EL (cell line): Measurements from ENCODE around the gene VWA1.
A peak's percentile ranks its signal among the peaks of the same experiment; 100 is the strongest.
"Not testable (repeated sequence)": the region's sequence is repeated elsewhere in the genome, so short reads cannot be mapped to it uniquely, and the experiment has no call there.

Experiments used
- DNase-seq: peaks from one replicate; pipeline ENCODE4 v3.0.0-alpha.2; 2016

VWA1 gene, protein sequence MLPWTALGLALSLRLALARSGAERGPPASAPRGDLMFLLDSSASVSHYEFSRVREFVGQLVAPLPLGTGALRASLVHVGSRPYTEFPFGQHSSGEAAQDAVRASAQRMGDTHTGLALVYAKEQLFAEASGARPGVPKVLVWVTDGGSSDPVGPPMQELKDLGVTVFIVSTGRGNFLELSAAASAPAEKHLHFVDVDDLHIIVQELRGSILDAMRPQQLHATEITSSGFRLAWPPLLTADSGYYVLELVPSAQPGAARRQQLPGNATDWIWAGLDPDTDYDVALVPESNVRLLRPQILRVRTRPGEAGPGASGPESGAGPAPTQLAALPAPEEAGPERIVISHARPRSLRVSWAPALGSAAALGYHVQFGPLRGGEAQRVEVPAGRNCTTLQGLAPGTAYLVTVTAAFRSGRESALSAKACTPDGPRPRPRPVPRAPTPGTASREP

DNA sequence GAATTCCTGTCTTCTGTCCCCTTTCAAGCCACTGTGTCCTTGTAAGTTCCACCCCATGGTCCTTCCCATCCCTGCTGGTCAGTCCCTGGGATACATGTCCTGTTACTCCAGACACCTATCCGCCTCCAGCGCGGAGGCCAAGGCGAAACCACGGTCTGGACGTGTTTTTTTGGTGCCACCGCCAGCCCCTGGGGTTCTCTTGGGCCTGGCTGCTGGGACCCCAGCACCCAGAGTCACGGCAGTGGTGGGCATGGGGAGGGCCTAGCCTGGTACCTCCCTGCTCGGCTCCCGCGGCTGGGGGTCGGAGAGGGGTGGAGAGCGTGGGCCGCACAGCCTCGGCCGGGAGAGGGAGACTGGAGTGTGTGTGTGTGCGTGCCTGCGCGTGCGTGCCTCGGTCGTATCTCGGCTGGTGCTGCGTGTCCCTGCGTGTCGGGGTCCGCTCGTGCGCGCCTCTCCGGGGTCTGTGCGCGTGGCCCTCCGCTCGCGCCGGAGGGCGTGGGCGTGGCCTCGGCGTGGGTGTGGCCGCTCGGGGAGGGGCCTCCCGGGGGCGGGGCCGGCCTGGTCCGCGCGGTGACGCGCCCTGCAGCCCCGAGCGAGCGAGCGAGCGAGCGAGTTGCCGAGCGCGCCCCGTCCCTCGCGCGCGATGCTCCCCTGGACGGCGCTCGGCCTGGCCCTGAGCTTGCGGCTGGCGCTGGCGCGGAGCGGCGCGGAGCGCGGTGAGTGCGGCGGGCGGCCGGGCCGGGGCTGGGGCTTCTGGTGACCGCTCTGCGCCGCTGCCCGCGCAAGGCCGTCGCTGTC lies at the start of gene VWA1:
VWA1 (plus strand) TSS at position 585 of the 798 bp plus-strand sequence; CDS start at position 644, 59 bp downstream.
- DNase-seq = peak; percentile 62

DNA sequence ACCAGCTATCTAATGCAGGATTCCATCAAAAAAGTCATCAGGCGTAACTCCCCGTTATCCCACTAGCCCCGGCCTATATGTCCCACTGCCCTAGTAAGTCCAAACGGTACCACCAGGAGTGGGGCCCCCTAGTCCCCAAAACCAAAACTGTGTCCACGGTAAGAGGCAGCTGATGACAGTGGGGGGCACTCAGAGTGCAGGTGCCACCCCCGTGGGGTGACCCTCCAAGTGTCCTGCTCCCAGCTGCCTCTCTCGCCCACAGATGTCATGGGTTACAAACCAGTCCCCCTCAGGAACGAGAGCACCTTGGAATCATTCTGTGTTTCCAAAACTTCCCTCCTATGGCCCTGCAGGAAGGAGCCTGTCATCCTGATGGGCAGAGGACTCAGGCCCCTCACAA lies 49.6 kb upstream of the VWA1 start:
- DNase-seq = no peak

DNA sequence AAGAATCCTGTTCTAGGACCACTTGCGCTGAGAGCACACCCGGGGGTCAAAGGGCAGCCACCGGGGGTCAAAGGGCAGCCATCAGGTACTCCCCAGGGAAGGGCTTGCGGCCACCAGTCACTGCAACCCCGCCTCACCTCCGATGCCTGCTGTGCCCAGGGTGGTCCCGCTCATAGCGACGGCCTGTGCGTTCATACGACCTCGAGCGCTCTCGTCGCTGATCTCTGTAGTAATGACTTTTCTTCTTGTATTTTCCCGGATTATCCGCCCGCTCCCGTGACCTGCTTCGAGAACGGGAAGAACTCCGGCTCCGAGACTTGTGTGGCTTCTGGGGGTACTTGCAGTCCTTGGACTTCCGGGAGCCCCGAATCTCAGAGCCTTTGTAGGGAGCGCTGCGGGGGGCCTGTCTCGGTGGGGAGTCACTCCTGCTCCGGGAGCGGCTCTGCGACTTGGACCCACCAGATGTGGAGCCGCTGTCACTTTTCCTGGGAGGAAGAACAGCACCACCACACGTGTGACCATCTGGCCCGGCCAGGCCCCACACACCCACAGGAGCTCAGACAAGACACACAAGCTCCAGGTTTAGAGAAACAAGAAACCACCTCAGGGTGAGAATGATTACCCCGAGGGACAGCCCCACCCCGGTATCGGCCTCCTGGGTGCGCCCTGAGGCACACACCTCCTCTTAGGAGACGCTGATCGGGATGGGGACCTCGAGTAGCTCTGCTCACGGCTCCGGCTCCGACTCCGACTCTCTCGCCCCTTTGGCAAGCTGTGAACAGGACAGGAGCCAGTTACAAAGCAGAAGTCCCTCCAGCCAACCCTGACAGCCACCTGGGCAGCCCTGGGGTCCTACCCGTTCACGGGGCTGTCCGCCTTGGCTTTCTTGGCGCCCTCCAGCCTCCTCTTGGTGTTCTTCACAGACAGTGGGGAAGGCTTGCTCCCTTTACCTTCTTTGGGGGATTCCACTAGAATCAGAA lies 48.1 kb upstream of the VWA1 start:
- DNase-seq = no peak

DNA sequence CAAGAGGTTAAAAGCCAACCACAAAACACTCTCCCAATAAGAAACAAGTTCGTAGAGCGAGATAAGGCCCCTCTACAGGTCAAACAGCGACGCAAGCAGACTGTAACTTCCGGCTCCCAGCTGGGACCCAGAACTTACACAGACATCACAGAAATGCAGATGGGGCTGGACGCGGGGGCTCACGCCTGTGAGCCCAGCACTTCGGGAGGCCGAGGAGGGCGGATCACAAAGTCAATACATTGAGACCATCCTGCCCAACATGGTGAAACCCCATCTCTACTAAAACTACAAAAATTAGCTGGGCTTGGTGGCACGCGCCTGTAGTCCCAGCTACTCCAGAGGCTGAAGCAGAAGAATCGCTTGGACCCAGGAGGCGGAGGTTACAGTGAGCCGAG lies 47.4 kb upstream of the VWA1 start:
- DNase-seq = no peak

DNA sequence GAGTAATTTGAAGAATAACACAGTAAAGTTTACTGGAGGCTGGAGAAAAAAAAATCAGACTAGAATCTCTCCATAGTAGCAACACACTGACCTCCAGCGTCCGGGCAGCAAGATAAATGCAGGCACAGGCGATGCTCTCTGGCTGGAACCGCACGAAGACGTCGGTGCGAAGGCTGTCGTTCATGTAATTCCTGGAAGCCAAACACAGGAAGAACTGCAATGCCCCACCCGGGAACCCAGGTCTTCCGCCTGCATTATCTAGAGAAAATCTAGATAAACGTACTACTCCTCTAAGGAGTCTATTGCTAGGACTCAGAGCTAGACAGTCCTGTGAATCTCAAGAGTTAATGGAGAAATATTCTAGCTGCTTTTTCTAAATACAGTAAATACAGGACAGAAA lies 44.8 kb upstream of the VWA1 start:
- no peak for DNase-seq

DNA sequence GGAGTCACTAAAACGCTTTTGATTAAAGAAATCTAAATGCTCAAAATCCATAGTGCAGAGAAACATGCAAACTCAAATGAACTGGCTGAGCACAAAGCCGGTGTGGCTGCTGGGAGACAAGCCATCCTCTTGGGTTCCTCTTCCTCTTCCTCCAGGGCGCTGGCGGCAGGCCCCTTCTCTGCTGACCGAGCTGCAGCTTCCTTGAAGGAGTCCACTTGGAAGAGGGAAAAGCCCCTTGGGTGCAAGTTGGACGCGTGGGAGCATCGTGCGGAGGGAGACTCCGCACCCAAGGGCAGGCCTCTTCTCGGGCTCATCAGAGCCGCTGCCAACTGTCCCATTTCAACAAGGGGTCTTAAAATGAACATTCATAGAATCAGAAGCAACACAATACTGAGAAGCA lies 44.3 kb upstream of the VWA1 start:
- no peak for DNase-seq

DNA sequence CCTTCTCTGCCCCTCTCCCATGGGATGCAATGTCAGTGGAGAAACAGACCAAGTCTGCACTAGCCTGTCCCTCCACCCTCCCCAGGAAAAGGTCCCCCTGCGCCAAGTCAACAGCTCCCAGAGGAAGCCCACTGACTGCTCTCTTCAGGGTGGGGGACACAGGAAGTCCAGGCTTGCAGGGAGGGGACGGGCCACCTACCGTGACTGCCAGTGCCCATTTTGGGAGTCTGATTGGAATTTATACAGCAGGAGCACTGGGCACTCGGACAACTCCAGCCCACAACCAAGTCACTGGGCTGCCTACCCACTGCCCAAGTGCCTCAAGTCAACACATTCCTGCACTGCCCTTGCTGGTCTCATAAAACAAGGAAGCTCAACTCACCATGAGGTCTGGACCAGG lies 42.5 kb upstream of the VWA1 start:
- DNase-seq = no peak

DNA sequence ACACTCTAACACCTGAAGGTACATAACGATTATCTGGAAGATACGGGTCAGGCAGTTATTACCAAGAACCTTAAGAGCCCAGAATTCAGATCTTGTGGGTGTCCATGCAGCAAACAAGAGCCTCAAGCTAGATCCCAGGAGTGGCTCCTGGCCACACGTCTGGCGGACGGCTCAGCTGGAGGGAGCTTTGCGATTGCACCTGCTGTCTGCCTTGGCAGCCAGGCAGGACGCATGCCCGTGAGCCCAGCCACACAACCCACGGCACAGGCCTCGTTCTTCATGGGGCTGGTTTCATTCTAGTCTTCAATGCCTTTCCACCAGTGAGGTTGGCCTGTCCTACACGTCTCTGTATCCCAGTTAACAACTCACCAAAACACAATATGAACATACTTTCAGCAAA lies 42.1 kb upstream of the VWA1 start:
- DNase-seq = no peak

DNA sequence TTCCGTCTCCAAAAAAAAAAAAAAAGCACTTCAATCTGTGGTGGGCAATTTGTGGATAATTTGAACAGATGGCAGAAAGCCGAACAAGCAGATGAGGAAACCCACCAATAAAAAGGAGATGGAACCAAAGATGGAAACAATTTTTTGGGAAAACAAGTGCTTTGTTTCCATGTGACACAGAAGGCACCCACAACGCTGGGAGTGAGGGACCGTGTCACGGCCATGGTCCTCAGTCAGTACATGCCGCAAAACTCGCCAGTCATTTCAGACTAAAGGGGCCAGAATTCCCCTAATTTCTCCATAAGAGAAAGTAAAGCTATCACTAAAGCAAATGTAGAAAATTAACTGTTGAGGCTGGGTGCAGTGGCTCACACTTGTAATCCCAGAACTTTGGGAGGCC lies 41.4 kb upstream of the VWA1 start:
- no peak for DNase-seq

DNA sequence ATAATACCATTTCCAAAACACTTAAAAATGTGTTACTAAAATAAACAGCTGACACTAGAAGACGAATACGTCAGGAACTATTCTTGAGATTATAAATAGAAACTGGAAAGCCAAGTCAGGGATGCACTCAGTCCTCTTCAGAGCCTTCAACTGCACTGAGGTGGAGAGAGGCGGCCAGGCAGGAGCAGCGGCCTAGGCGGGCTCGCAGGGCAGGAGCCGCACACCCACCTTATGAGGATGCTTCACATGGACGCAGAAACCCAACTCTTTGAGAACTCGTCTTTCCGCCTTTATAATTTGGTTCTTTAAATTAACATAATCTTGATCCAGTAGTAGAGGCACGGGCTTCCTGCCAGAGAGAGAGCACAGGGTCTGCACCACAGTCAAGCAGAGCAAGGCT lies 40.3 kb upstream of the VWA1 start:
- DNase-seq = no peak

DNA sequence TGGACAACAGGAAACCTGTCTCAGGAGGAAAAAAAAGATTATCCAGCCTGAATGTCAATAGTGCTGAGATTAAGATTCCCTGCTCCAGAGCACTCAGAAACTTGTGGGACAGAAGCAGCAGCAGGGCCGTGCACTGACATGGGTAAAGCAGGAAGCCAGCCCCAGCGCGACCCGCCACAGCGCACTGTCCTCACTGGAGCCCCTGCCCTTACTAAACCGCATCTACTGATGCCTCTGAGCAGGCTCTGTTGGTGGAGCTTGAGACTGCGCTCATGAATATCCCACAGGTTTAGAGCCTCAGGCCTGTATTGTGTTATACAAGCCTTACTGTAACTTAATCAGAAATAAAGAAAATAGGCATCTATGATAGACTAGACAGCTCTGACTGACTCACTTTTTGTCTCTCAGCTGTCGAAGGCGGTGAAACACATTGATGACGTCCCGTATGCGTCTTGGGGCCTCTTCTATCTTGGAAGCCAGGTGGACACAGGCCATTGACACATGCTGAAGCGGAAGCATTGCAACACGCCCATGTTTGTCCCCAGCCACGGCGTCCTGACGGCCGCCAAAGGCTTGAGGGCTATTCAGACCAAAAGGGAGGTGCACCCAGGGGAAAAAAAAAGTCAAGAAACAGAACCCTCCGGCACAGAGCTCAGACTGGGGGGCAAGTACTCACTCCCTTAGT lies 37.5 kb upstream of the VWA1 start:
- DNase-seq = no peak

DNA sequence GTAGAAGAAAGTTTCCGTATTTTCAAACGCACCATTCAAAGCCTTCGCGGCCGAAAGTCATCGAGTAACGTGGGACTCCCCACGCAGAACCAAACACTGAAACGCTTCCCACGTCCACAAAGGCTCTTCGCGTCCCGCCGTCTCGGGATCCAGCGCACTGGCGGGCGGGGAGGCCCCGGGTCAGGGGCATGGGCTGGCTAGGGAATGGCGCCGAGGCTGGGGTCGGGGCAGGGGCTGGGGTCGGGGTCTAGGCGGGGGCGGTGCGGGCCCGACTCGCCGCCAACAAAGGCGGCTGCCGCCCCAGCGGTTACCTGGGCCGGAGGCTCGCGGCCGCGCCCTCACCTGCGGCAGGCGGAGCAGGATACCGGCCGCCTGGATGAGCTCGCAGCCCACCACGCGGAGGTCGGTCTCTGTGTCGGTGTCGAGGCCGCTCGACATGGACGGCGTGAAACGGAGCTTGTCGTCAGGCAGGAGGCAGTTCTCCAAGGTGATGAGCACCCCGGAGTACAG lies 36.8 kb upstream of the VWA1 start:
- DNase-seq = no peak

DNA sequence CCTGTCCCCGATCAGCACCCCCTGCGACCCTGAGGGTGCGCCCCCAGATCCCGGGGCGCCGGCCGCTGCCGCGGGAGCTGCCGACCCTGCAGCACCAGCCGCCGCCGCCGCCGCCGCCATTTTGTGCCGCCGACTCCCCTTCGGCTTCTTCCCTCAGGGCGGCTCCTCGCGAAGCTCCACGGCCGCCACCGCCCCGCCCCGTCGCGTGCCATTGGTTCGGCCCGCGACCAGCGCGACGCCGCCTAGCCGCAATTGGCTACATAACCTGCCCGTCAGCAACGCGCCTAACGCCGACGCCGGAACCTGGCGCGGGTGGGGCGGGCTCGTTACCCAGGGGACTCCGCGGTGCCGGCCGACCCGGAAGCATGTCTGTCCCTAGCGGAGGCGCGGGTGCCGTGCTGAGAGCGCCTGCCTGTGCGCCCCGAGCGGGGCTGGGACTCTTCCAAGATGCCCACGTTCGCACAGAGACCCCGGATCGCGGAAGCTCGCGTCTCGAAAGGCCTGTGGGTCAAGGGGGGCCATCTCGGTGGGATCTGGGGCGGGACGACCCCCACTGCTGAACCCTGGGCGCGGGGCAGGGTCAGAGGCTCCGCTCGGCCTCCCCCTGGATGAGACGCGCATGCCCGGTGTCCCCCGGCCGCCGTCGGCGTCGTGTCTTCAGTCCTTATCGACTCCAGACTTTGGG lies 36.2 kb upstream of the VWA1 start, which contains the start of gene CCNL2:
CCNL2 (minus strand) TSS at position 149 of the 685 bp plus-strand sequence; CDS start at position 120, 29 bp downstream.
- DNase-seq = peak; percentile 98

DNA sequence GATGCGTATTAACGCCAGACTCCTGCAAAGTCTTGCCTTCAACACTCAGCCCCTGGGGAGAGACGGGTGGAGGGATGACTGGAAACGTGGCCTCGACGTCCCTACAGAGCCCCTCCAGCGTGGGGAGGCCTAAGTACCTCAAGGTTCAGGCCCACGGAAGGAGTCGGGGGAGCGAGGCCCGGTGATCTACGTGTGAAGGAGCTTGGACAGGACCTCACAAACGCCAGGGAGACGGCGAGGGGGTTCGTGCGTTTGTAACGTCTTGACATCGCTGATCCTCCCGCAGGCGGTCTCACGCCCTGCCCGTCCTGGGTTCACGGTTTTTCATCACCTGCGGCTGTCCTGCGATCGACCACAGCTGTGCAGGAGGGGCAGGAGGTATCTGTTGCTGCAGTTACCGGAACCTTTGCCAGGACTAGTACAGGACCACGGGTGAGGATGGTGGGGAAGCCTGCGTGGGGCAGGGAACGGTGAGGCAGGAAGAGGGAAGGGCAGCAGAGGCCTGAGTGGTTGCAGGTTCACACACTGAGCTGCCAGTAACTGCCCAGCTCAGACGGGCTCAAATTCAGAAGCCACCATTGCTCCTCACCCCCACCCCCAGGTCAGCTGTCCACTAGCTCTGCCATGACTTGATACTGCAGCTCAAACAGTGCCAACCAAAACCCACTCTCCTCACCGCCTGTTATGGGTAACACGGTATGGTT lies 35.5 kb upstream of the VWA1 start:
- DNase-seq = peak; percentile 35

DNA sequence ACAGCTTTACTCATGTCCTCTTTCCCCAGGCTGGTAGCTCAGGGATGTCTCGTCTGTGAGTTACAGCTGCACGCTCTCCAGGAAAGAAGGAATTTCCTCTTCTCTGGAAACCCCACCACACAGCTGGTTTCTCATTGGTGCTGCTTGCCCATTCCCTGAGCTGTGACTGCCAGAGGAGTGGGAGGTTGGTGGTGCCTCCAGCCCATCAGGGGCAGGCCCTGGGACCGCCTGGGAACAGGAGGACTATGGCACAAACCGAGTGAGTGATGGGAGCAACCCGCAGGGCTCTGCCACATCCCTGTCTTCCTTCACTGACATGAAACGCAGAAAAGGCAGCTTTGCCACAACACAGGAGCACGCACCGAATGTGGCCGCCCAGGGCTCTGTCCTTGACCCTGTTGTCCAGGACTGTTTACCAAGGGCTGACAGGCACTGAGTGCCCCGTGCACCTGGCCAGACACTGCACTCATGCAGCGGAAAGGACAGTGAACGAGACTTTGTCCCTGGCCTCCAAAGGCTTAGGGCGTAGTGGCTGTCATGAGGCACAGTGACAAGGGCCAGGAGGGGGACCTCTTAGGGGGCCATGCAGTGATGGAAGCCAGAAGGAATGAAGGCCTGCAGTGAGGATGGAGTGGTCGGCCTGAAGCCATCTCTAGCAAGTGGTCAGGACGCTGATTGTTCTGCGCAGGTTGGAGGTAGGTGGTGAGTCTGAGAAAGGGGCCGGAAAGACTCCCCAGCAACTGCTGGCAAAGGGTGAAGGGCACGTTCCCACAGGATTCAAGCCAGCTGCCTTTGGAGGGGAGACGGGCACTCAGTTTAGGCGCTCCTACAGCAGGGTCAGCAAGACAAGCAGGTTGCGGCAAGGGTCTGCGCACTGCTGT lies 34.7 kb upstream of the VWA1 start:
- peak; percentile 24 for DNase-seq

DNA sequence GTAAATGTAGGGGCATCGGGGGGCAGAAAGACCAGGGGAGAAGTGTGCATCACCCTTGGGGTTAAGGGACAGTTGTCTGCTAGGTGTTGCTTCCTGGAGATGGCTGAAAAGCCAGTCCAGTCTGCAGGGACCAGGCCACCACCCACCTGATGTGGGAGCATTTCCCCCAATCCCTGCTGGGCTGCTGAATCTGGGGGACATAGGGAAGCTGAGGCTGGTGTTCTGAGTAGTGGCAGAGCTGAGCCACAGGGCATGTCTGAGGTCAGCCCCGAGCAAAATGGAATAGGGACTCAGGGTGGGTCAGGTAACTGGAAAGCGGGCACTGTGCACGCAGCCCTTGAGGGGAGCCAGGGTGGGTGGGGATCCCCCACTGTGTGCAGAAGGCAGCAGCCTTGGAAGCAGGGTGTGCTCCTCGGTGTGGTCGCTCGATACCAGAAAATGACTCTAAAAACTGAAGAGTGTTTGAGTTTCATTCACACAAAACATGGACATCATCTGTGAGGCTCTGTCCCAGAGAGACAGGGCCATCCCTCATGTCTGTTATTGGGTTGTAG lies 34.0 kb upstream of the VWA1 start:
- no peak for DNase-seq

DNA sequence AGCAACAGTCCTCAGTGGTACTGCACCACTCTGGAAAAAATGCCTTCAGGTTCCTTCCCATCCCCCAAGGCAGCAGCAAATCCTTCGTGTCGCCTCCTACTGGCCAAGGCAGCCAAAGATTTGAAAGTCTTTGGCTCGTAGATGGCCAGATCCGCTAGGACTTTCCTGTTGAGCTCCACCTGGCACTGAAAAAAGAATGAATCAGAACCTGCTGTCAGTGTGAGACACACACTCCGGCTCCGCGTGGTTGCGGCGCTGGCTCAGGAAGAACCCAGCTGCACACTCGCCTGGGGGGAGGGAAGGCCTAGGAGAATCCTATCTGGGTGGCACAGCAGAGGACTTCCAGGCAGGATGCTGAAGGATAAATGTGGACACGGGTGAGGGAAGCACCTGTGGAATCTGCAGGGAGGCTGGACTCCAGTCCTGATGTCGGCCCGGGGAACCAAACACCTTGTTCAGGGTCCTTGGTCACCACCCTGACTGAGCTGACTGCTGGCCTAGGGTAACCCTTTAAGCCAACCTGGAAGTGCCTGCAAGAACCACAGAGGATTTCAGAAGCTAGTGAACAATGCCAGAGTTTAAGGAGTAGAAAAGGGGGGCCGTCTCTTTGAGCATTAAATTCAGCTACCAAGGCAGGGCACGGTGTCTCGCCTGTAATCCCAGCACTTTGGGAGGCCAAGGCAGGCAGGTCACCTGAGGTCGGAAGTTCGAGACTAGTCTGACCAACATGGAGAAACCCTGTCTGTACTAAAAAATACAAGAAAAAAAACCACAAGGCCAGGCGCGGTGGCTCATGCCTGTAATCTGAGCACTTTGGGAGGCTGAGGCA lies 33.2 kb upstream of the VWA1 start:
- peak; percentile 49 for DNase-seq

DNA sequence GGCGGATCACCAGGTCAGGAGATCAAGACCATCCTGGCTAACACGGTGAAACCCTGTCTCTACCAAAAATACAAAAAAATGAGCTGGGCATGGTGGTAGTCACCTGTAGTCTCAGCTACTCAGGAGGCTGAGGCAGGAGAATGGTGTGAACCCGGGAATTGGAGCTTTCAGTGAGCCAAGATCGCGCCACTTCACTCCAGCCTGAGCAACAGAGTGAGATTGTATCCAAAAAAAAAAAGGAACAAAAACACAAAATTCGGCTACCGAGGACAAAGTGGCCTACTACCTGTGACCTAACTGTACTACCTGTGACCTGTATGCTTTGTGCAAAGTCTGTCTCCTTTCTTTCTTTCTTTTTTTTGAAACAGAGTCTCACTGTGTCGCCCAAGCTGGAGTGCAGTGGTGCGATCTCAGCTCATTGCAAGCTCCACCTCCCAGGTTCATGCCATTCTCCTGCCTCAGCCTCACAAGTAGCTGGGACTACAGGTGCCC lies 32.5 kb upstream of the VWA1 start:
- not testable (repeated sequence) for DNase-seq
